GM06990 (cell line): ENCODE data around the gene PPM1M.

Source experiments
- DNase-seq: peaks from one replicate; pipeline ENCODE4 v3.0.0-alpha.2; 2011; ENCODE audit not compliant: insufficient read length; ENCODE audit errors: extremely low read depth
- H3K27me3 ChIP-seq: replicated peaks from 2 replicates; pipeline ENCODE4 v1.6.0; 2011; ENCODE audit warnings: low read length; ENCODE audit not compliant: control insufficient read depth, insufficient read depth
- H3K36me3 ChIP-seq: 2 replicates; pipeline ENCODE4 v1.5.1; 2011; ENCODE audit warnings: low read length; ENCODE audit not compliant: control insufficient read depth, insufficient read depth
- H3K4me3 ChIP-seq: replicated peaks from 2 replicates; pipeline ENCODE4 v1.5.1; 2011; ENCODE audit warnings: low read depth, mild to moderate bottlenecking, control low read depth, low read length
- CTCF ChIP-seq: IDR thresholded peaks from 2 replicates; pipeline ENCODE4 v1.5.1; 2011; ENCODE audit warnings: low read length, control low read depth, mild to moderate bottlenecking, inconsistent platforms; ENCODE audit not compliant: insufficient read depth, poor library complexity, severe bottlenecking

Gene PPM1M

GRCh38 chr3:52236424-52236886, 9.1 kb upstream of the PPM1M start:
- H3K27me3 ChIP-seq, result no peaks in the 10 kb centered on the region
- TF ChIP-seq CTCF, result no peak
- no peak for DNase-seq
- peaks cover 15% of the 10 kb centered on the region for H3K36me3 ChIP-seq
- no peak overlapping the region for H3K4me3 ChIP-seq

- Histone ChIP-seq H3K36me3 (peaks cover 11% of the 10 kb centered on the region), H3K27me3 (no peaks in the 10 kb centered on the region), H3K4me3 (peak overlapping the region; percentile 94)
- DNase-seq, result no peak
- TF ChIP-seq CTCF, result no peak
Measured at GRCh38 chr3:52237006-52237656, 8.4 kb upstream of the PPM1M start.

GRCh38 chr3:52237657-52238172, 7.8 kb upstream of the PPM1M start:
- Histone ChIP-seq H3K36me3 (peaks cover 11% of the 10 kb centered on the region), H3K4me3 (peak overlapping the region; percentile 94), H3K27me3 (no peaks in the 10 kb centered on the region)
- DNase-seq, result no peak
- no peak for TF ChIP-seq CTCF

GRCh38 chr3:52238193-52238760, 7.3 kb upstream of the PPM1M start:
- no peak for DNase-seq
- Histone ChIP-seq H3K27me3 (no peaks in the 10 kb centered on the region), H3K4me3 (peak overlapping the region; percentile 94), H3K36me3 (peaks cover 11% of the 10 kb centered on the region)
- TF ChIP-seq CTCF, result no peak

GRCh38 chr3:52238761-52239701, 6.5 kb upstream of the PPM1M start, which contains the start of gene TWF2:
TWF2 (minus strand) TSS chr3:52239158; CDS start chr3:52239016, 142 bp downstream.
- no peaks in the 10 kb centered on the region for H3K27me3 ChIP-seq
- peak within 1 kb of the TSS; percentile 94 for H3K4me3 ChIP-seq
- peak; percentile 58 for TF ChIP-seq CTCF
- H3K36me3 ChIP-seq, result peaks cover 11% of the 10 kb centered on the region
- peak; percentile 91 for DNase-seq
